K562 (cell line): ENCODE measurements around the gene C2orf76. TPM values are rescaled to one million over a fixed set of nuclear protein-coding genes. Genes with fewer than 3 reads are reported as not detected.

Experiments used
- ATAC-seq: fragments of 200-7000 bp; cut with Tn5 transposase; 3 replicates; pipeline ENCODE4 v1.9.1; 2020; ENCODE audit warnings: moderate library complexity
- BruUV-seq: library from RNA; stranded (reverse); fragments of 400-500 nt; replicated peaks from 2 replicates; lab custom pipeline; 2021; lab: Mats Ljungman, UMichigan
- CTCF ChIA-PET: fragments of 300-600 bp; formaldehyde crosslinking; extraction: SDS; loops from one replicate; lab custom pipeline; 2021; ENCODE audit warnings: low intra/inter-chr PET ratio; lab: Yijun Ruan, JAX
- POLR2A ChIA-PET: fragments of 300-600, 350-650 bp; sonication (Branson Sonifier 250); formaldehyde crosslinking; extraction: SDS; loops from one replicate; lab custom pipeline; 2021; ENCODE audit warnings: antibody characterized with exemption, inconsistent platforms; lab: Yijun Ruan, JAX
- DNase-seq, 4 experiments: peaks; one replicate each; pipeline versions ENCODE4 v3.0.0 to v3.0.0-alpha.2; 2011 to 2018; ENCODE audit warnings: low spot score in 3 of 4, mixed read lengths in 3 of 4; ENCODE audit errors: extremely low read depth in 1 of 4
- FAIRE-seq: peaks from 2 replicates; lab custom pipeline; 2011; peaks lifted over from hg19 to GRCh38; lab: Jason Lieb, UNC
- H2AFZ ChIP-seq: 2 replicates; pipeline ENCODE4 v1.6.0; 2011; ENCODE audit warnings: low read depth, low read length, control low read depth, inconsistent platforms
- H3K27ac ChIP-seq: fragments of 200-600 bp; 3 replicates; pipeline ENCODE4 v1.8.0; 2011; ENCODE audit warnings: low read depth, mild to moderate bottlenecking, control low read depth, inconsistent platforms, low read length, moderate library complexity, mixed read lengths; ENCODE audit errors: extremely low read depth
- H3K27me3 ChIP-seq, 2 experiments: fragments of 300-600 bp in 1 of 2; 2 replicates in 1 of 2; 3 replicates in 1 of 2; pipeline versions ENCODE4 v1.6.0 to v1.8.0; 2011; ENCODE audit warnings: inconsistent platforms in 2 of 2, low read length in 2 of 2, mild to moderate bottlenecking in 1 of 2, mixed read lengths in 1 of 2, moderate library complexity in 1 of 2; ENCODE audit not compliant: control insufficient read depth in 2 of 2, insufficient read depth in 2 of 2
- H3K36me3 ChIP-seq: fragments of 300-600 bp; 3 replicates; pipeline ENCODE4 v1.8.0; 2011; ENCODE audit warnings: mild to moderate bottlenecking, low read length, inconsistent platforms; ENCODE audit not compliant: control insufficient read depth, insufficient read depth
- H3K4me1 ChIP-seq, 2 experiments: fragments of 200-600 bp in 1 of 2; replicated peaks in 1 of 2; 2 replicates in 1 of 2; 3 replicates in 1 of 2; pipeline versions ENCODE4 v1.5.1 to v1.8.0; 2011; ENCODE audit warnings: inconsistent platforms in 2 of 2, low read length in 2 of 2, mild to moderate bottlenecking in 1 of 2, mixed read lengths in 1 of 2, moderate library complexity in 1 of 2; ENCODE audit not compliant: control insufficient read depth in 2 of 2, insufficient read depth in 2 of 2
- H3K4me2 ChIP-seq: 2 replicates; pipeline ENCODE4 v1.6.1; 2011; ENCODE audit warnings: low read length, control low read depth, inconsistent platforms, mixed read lengths; ENCODE audit not compliant: insufficient read depth
- H3K4me3 ChIP-seq: fragments of 200-600 bp; sonication (generic), shearing (Covaris generic); 2 replicates; pipeline ENCODE4 v1.5.1; 2016; ENCODE audit warnings: control low read depth, inconsistent platforms
- H3K79me2 ChIP-seq: fragments of 200-600 bp; 3 replicates; pipeline ENCODE4 v1.8.0; 2011; ENCODE audit warnings: low read length, inconsistent platforms; ENCODE audit not compliant: control insufficient read depth, insufficient read depth
- H3K9ac ChIP-seq, 2 experiments: 2 replicates each; pipeline versions ENCODE4 v1.6.0 to v1.6.1; 2011; ENCODE audit warnings: low read depth in 2 of 2, low read length in 2 of 2, control low read depth in 1 of 2, inconsistent platforms in 1 of 2, mild to moderate bottlenecking in 1 of 2, mixed read lengths in 1 of 2; ENCODE audit not compliant: insufficient read depth in 1 of 2
- H3K9me1 ChIP-seq: one replicate; pipeline ENCODE4 v1.6.0; 2011; ENCODE audit warnings: inconsistent platforms, mild to moderate bottlenecking, low read length, moderate library complexity; ENCODE audit not compliant: control insufficient read depth, insufficient read depth
- H3K9me3 ChIP-seq: replicated peaks from 2 replicates; pipeline ENCODE4 v1.5.1; 2011; ENCODE audit warnings: low read depth, low read length, inconsistent platforms; ENCODE audit not compliant: control insufficient read depth, insufficient read depth
- H4K20me1 ChIP-seq: replicated peaks from 2 replicates; pipeline ENCODE4 v1.6.1; 2011; ENCODE audit warnings: low read length, inconsistent platforms, mixed read lengths; ENCODE audit not compliant: control insufficient read depth, insufficient read depth
- CHD4 ChIP-seq: fragments of 200-600 bp; sonication (generic); IDR thresholded peaks from 3 replicates; pipeline ENCODE4 v1.6.1; 2012; ENCODE audit warnings: low read depth, mild to moderate bottlenecking, mixed read lengths, low read length, inconsistent platforms; ENCODE audit not compliant: insufficient read depth, insufficient replicate concordance, poor library complexity, severe bottlenecking
- CTBP1 ChIP-seq: fragments of 450-650 bp; IDR thresholded peaks from 2 replicates; pipeline ENCODE4 v1.6.1; 2016; ENCODE audit warnings: borderline replicate concordance
- ELF1 ChIP-seq: fragments of 200-800 bp; sonication (Bioruptor generic); IDR thresholded peaks from 2 replicates; pipeline ENCODE4 v1.6.1; 2016; ENCODE audit warnings: missing genetic modification characterization, missing compliant biosample characterization
- FOXM1 ChIP-seq, 2 experiments: fragments of 450-650 bp in 1 of 2; sonication (generic) in 1 of 2; formaldehyde crosslinking in 1 of 2; IDR thresholded peaks; 2 replicates each; pipeline versions ENCODE4 v1.6.1 to v1.9.0; 2017 to 2022; ENCODE audit warnings: low read depth in 2 of 2, mild to moderate bottlenecking in 2 of 2, missing genetic modification reagents in 1 of 2, moderate library complexity in 1 of 2
- KAT8 ChIP-seq: fragments of 450-650 bp; IDR thresholded peaks from 2 replicates; pipeline ENCODE4 v1.6.1; 2016; ENCODE audit warnings: low read depth, mild to moderate bottlenecking
- NCOR1 ChIP-seq: fragments of 450-650 bp; IDR thresholded peaks from 2 replicates; pipeline ENCODE4 v1.6.1; 2016; ENCODE audit warnings: mild to moderate bottlenecking, moderate library complexity
- TCF15 ChIP-seq: fragments of 250-450 bp; sonication (Bioruptor Pico); IDR thresholded peaks from 2 replicates; pipeline ENCODE4 v1.8.0; 2022; ENCODE audit warnings: moderate library complexity, mild to moderate bottlenecking, inconsistent platforms
- TCFL5 ChIP-seq: fragments of 250-450 bp; sonication (Bioruptor Pico); conservative IDR thresholded peaks from 2 replicates; pipeline ENCODE4 v1.6.1; 2021; ENCODE audit warnings: mild to moderate bottlenecking, moderate library complexity, matching md5 sums
- ZNF197 ChIP-seq: fragments of 200-800 bp; sonication (Bioruptor generic); IDR thresholded peaks from 2 replicates; pipeline ENCODE4 v1.6.1; 2016; ENCODE audit warnings: low read depth, missing genetic modification characterization, missing compliant biosample characterization
- ZNF407 ChIP-seq: fragments of 450-650 bp; IDR thresholded peaks from 2 replicates; pipeline ENCODE4 v1.6.1; 2016; ENCODE audit warnings: low read depth
- ZNF408 ChIP-seq: fragments of 250-450 bp; sonication (Bioruptor Pico); IDR thresholded peaks from 2 replicates; pipeline ENCODE4 v1.4.0; 2020; ENCODE audit warnings: low read depth, mild to moderate bottlenecking, moderate library complexity
- ZNF76 ChIP-seq: fragments of 250-450 bp; sonication (Bioruptor Pico); IDR thresholded peaks from 2 replicates; pipeline ENCODE4 v1.4.0; 2020; ENCODE audit warnings: mild to moderate bottlenecking, moderate library complexity, borderline replicate concordance
- WGBS: fragments of 100-300 bp; shearing (Covaris generic); methylation state at CpG from one replicate; pipeline ENCODE4 v1.1.6; 2016; ENCODE audit warnings: low coverage, mixed read lengths; ENCODE audit not compliant: insufficient coverage; ENCODE audit errors: missing lambda C conversion rate; 5-methylcytosine and 5-hydroxymethylcytosine counted together
- in situ Hi-C: fragments of 300-500 bp; cut with MboI; formaldehyde crosslinking; loops from 4 replicates; pipeline ENCODE4 v1.15.0; 2018; ENCODE audit warnings: inconsistent platforms, mixed read lengths
- intact Hi-C: fragments of 100-400 bp; cut with micrococcal nuclease; formaldehyde crosslinking; loops from 2 replicates; pipeline ENCODE4 v1.14.2; 2022
- polyA plus RNA-seq, 8 experiments: library from polyadenylated mRNA; depleted of rRNA in 4 of 8; stranded (reverse) in 5 of 8; unstranded in 3 of 8; fragments of >200 nt; fragmentation: Nextera tagmentation in 2 of 8; fragmentation: Illumina TruSeq in 1 of 8; extraction: Ambion mirVana in 2 of 8; extraction: Trizol in 1 of 8; gene quantifications; 2 replicates each; pipeline versions ENCODE4 v1.2.1 to v1.2.3, GENCODE V29; 2011 to 2014; ENCODE audit warnings: inconsistent platforms in 1 of 8, missing spikeins in 1 of 8
- total RNA-seq, 7 experiments: library from RNA; depleted of rRNA in 6 of 7; stranded (reverse); fragments of >200 nt in 6 of 7; fragmentation: Illumina TruSeq in 2 of 7; extraction: Trizol in 2 of 7; gene quantifications; 2 replicates each; pipeline versions ENCODE4 v1.2.1 to v1.2.3, GENCODE V29; 2011 to 2021; ENCODE audit warnings: low replicate concordance in 1 of 7

C2orf76 gene
- total and polyA plus RNA-seq, 9 of the 15 experiments (the other 6 are each of a cell fraction or from before 2014, with no cell fraction given), result 4.8 to 26.2 (median 14.5) TPM

- H3K79me2 ChIP-seq, result no peaks in the 10 kb centered on the region
- no peak overlapping the region for H3K9ac ChIP-seq
- no peak overlapping the region for H3K4me3 ChIP-seq
- peaks cover 2 to 7% of the 10 kb centered on the region in 2 experiments; a peak in 3 of 5 replicates for H3K4me1 ChIP-seq
- peak; percentile 99 for ATAC-seq
- ChIA-PET POLR2A (interaction anchor here (0.6 kb wide), 1 partner anchor 249 kb away, joined by 3 read pairs; no protein-coding TSS in a partner anchor), CTCF (interaction anchor here (0.5 to 2.4 kb wide), 7 partner anchors 29 to 420 kb away, joined by 3 to 10 read pairs (median 3); no protein-coding TSS in a partner anchor)
- H3K9me1 ChIP-seq, result peaks cover 3% of the 10 kb centered on the region
- WGBS, result 45% methylated on average over 12 of the region's 13 CpGs
- in situ Hi-C loops (no loop called here), intact Hi-C loops (loop anchor here (1.0 to 10.0 kb wide), 3 partner anchors 46 to 380 kb away; no protein-coding TSS in a partner anchor)
- no peaks in the 10 kb centered on the region for H4K20me1 ChIP-seq
- H3K9me3 ChIP-seq, result no peaks in the 10 kb centered on the region
- H3K27ac ChIP-seq, result no peak overlapping the region
- peak; percentile 86 for FAIRE-seq
- no TSS peak for BruUV-seq
- H3K27me3 ChIP-seq, result no peaks in the 10 kb centered on the region
- DNase-seq, result peak; percentile 64 to 73 (median 68)
- H2AFZ ChIP-seq, result no peak overlapping the region
- no peak overlapping the region for H3K4me2 ChIP-seq
- peaks cover 31% of the 10 kb centered on the region; the same call in 1 of the 3 replicates for H3K36me3 ChIP-seq
- TF ChIP-seq KAT8 (no peak), CHD4 (no peak), ZNF408 (no peak), FOXM1 (IDR thresholded peaks at IDR 0.05; ENCODE audit: low read depth) (no peak), FOXM1 (CRISPR knock-in tag; IDR thresholded peaks at IDR 0.05; ENCODE audit: low read depth) (no peak), ZNF76 (no peak), NCOR1 (no peak), ZNF197 (CRISPR knock-in tag) (no peak), ZNF407 (no peak), ELF1 (tag) (no peak), CTBP1 (peak; percentile 19; the same call in 1 of the 2 replicates), TCFL5 (CRISPR knock-in tag) (no peak), TCF15 (CRISPR knock-in tag) (no peak)
Observed at GRCh38 chr2:119264781-119265692, 101.6 kb downstream of the C2orf76 start.
